ENCODE measurements around the gene PRIM2.
A peak's percentile ranks its signal among the peaks of the same experiment; 100 is the strongest.
"Not testable (repeated sequence)": the region's sequence is repeated elsewhere in the genome, so short reads cannot be mapped to it uniquely, and the experiment has no call there.

PRIM2 gene

GRCh38 chr6:57302477-57302876, 15.0 kb upstream of the PRIM2 start:
- TF ChIP-seq CTCF (IDR thresholded peaks at IDR 0.05; ENCODE audit: insufficient read depth, low read depth, low read length, missing control alignments), result no peak
- DNase-seq (ENCODE audit: low read depth), result no peak

GRCh38 chr6:57303931-57304681, 13.3 kb upstream of the PRIM2 start:
- no peak overlapping the region for H3K4me3 ChIP-seq (ENCODE audit: low read length)
- TF ChIP-seq CTCF (IDR thresholded peaks at IDR 0.05; ENCODE audit: insufficient read depth, low read depth, low read length, missing control alignments), result no peak
- no peak for DNase-seq (ENCODE audit: low read depth)

More at GRCh38 chr6:57302477-57302876, 15.0 kb upstream of the PRIM2 start:
- no peak overlapping the region for H3K4me3 ChIP-seq (ENCODE audit: low read length)

GRCh38 chr6:57305107-57305506, 12.3 kb upstream of the PRIM2 start:
- no peak overlapping the region for H3K4me3 ChIP-seq (ENCODE audit: low read length)
- no peak for TF ChIP-seq CTCF (IDR thresholded peaks at IDR 0.05; ENCODE audit: insufficient read depth, low read depth, low read length, missing control alignments)
- no peak for DNase-seq (ENCODE audit: low read depth)

GRCh38 chr6:57305761-57306160, 11.7 kb upstream of the PRIM2 start:
- DNase-seq (ENCODE audit: low read depth), result no peak
- TF ChIP-seq CTCF (IDR thresholded peaks at IDR 0.05; ENCODE audit: insufficient read depth, low read depth, low read length, missing control alignments), result no peak
- H3K4me3 ChIP-seq (ENCODE audit: low read length), result no peak overlapping the region

- H3K4me3 ChIP-seq (ENCODE audit: low read length), result no peak overlapping the region
- TF ChIP-seq CTCF (IDR thresholded peaks at IDR 0.05; ENCODE audit: insufficient read depth, low read depth, low read length, missing control alignments), result no peak
- no peak for DNase-seq (ENCODE audit: low read depth)
These were observed 11.2 kb upstream of the PRIM2 start for GRCh38 chr6:57306273-57306672.

GRCh38 chr6:57307850-57308249, 9.6 kb upstream of the PRIM2 start:
- no peak for TF ChIP-seq CTCF (IDR thresholded peaks at IDR 0.05; ENCODE audit: insufficient read depth, low read depth, low read length, missing control alignments)

GRCh38 chr6:57308755-57309154, 8.7 kb upstream of the PRIM2 start:
- not testable (repeated sequence) for DNase-seq (ENCODE audit: low read depth); H3K4me3 ChIP-seq (ENCODE audit: low read length)

More at GRCh38 chr6:57307850-57308249, 9.6 kb upstream of the PRIM2 start:
- no peak for DNase-seq (ENCODE audit: low read depth)
- H3K4me3 ChIP-seq (ENCODE audit: low read length), result no peak overlapping the region

GRCh38 chr6:57310095-57310816, 7.2 kb upstream of the PRIM2 start:
- DNase-seq (ENCODE audit: low read depth), result peak; percentile 29

More at GRCh38 chr6:57310095-57310816, 7.2 kb upstream of the PRIM2 start:
- H3K4me3 ChIP-seq (ENCODE audit: low read length), result not testable (repeated sequence)
